K562 (cell line): ENCODE data around the gene BDH1.

Experiments
- KLF13 ChIP-seq: fragments of 450-650 bp; IDR thresholded peaks from 2 replicates; pipeline ENCODE4 v1.6.1; 2016; ENCODE audit warnings: missing genetic modification characterization, low read depth, mild to moderate bottlenecking, missing compliant biosample characterization, moderate library complexity, borderline replicate concordance
- MAZ ChIP-seq, 2 experiments: fragments of 450-650 bp in 1 of 2; sonication (generic) in 1 of 2; formaldehyde crosslinking; IDR thresholded peaks in 1 of 2; conservative IDR thresholded peaks in 1 of 2; 2 replicates each; pipeline versions ENCODE4 v1.4.0 to v1.5.0; 2020; ENCODE audit warnings: mild to moderate bottlenecking in 1 of 2, missing genetic modification reagents in 1 of 2
- TF ChIP-seq, protein P1 (sequence below): IDR thresholded peaks from 3 replicates; pipeline ENCODE4 v1.6.1; 2011; ENCODE audit warnings: borderline replicate concordance, mild to moderate bottlenecking; ENCODE audit not compliant: insufficient read length, insufficient read depth

DNA sequence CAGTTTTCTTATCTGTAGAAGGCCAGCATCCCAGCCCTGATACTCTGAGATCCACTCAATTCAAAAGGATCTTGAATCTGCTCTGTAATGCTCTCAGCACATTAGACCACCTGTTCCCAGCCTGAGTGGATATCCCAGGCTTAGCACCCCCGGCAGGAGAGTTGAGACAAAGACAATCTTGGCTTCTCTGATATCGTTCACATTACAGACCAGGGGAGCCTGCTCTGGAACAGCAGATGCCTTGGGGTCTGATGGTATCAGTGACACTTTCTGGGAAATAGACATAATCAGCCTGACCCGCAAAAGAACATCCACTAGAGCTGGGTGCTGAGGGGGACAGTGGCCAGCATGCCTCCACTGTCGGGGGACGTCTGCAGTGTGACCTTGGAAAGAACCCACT lies 70.6 kb downstream of the BDH1 start:
- TF ChIP-seq MAZ (CRISPR knock-in tag; conservative IDR thresholded peaks at IDR 0.05 in 1 of 2, IDR thresholded peaks at IDR 0.05 in 1 of 2) (no peak), KLF13 (tag) (no peak)
- TF ChIP-seq, protein P1, sequence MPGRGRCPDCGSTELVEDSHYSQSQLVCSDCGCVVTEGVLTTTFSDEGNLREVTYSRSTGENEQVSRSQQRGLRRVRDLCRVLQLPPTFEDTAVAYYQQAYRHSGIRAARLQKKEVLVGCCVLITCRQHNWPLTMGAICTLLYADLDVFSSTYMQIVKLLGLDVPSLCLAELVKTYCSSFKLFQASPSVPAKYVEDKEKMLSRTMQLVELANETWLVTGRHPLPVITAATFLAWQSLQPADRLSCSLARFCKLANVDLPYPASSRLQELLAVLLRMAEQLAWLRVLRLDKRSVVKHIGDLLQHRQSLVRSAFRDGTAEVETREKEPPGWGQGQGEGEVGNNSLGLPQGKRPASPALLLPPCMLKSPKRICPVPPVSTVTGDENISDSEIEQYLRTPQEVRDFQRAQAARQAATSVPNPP: no peak
